HG03460 (cell line): ENCODE results near the gene KRT9.
"Not testable (repeated sequence)": the region's sequence is repeated elsewhere in the genome, so short reads cannot be mapped to it uniquely, and the experiment has no call there.

Source experiments
- ATAC-seq: cut with Tn5 transposase; IDR thresholded peaks from one replicate; pipeline ENCODE4 v1.9.1; 2021; ENCODE audit not compliant: unreplicated experiment

Gene KRT9

DNA sequence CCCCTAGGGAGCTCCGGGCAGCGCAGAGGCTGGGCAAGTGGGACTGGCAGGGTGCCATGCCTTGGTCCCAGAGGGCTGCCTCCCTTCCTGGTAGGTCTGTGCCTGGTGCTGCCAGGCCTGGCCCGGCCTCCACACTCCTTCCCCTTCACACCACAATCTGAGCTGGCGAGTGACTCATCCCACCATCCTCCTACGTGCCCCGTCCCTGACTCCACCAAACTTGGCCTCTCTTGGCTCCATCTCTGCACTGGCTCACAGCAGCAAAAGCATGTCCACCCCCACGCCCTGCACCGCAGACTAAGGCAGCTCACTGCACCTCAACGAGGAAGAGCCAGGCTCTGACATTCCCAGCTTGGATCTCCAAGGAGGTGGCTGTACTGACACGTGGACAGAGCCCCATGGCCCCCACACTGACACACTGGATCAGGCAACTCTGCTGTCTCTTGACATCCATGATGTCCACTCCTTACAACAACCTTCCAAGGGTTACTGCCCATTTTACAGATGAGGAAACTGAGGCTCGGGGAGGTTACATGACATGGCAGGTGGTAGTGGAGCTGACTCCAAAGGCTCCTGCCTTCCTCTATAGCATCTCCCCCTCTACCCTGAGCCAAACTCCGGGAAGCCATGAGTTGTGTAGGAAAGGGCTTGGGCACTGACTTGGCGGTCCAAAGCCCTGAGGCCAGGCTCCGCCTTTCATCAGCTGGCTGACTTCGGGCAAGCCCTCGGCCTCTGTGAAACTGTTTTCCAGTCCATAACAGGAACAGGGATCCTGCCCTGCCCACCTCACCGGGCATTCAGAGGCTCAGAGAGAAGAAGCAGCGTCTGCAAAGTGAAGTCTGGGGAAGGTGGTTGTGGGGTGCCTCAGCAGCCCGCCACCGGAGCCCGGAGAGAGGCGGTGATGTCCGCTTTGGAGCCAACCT lies 23.7 kb downstream of the KRT9 start:
- no peak for ATAC-seq

DNA sequence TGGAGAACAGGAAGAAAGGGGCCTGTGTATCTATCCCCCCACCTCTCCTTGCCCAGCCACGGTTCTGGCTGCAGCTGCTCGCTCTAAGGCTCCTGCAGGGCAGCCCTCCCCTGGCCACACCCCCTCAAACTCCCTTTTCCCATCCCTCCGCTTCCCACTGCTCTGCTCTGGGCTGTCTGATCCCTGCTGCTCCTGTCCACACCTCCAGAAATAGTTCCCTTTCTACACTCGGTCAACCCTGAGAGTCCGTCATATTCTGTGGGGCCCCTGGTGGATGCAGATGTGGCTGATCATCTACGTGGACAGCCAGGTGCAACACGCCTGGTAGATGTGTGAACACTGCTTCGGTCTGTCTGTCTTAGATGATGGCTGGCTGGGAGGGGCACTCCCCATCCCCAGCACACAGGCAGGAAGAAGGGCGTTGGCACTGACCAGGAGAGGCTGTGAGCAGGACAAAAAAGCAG lies 24.4 kb downstream of the KRT9 start:
- no peak for ATAC-seq

DNA sequence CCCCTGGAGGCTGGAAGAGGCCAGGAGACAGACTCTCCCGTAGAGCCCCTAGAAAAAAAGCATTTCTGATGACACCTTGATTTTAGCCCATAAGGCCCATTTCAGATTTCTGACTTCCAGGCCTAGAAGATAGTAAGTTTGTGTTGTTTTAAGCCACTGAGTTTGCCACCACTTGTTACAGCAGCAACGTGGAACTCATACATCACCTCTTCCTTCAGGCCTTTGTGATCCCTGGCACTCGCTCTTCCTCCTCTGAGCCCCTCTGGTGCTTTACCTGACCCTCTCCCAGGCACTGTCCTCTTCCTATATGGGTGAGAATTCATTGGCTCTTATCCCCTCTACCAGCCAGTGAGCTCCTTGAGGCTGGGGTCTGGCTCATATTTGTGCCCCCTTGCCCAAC lies 25.0 kb downstream of the KRT9 start:
- no peak for ATAC-seq

DNA sequence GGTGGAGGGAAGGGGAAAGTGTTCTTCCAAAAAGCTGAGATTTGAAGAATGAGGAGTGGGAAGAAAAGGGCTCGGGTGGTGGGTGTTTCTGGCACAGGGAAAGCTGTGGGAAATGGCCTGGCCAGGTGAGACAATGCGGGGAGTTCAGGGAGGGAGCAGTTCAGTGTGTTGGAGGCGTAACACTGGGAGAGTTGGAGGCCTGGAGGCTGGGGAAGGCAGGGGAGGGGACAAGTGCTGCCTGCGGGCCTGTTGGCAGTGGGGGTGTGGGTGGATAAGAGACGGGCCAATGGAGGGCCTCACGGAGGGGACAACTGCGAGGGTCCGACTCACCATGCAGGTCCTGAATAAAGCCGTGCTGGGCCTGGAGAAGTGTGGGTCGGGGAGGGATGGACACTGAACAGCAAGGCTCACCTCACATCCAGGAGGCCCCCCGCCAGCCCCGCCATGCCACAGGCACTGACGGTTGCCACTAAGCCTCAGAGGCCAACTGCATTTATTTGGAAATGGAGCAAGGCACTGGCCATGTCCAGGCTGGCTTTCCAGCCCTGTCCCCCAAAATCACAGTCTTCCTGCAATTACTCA lies 25.9 kb downstream of the KRT9 start:
- no peak for ATAC-seq

DNA sequence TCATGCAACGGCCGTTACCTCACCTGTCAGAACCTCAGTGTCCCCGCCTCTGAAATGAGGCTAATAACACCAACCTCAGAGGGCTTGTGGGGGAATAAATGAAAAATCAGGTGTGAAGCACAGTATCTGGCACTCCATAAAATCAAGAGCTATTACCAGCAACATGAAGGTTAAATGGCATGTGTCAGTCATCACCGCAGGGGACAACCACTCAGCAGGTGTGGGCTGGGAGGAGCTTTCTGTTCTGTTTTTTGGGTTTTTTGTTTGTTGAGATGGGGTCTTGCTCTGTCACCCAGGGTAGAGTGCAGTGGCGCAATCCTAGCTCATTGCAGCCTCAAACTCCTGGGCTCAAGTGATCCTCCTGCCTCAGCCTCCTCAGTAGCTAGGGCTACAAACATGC lies 26.9 kb downstream of the KRT9 start:
- ATAC-seq, result no peak

DNA sequence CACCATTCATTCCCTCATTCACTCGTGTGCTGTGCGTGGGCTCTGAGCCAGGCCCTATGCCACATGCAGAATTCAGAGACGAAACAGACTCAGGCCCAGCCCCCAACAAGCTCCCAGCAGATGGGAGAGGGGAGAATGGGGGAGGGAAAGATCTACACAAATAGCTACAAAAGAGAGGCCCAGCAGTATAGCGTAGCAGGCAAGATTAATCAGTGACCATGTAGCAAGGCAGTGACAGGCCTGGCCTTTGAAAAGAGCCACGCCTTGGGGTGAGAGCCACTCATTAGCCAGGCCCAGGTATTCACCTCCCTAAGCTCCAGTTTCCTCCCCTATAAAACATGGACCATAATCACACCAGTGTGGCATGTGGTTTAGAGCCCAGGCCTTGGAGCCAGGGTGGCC lies 27.4 kb downstream of the KRT9 start:
- ATAC-seq, result no peak

DNA sequence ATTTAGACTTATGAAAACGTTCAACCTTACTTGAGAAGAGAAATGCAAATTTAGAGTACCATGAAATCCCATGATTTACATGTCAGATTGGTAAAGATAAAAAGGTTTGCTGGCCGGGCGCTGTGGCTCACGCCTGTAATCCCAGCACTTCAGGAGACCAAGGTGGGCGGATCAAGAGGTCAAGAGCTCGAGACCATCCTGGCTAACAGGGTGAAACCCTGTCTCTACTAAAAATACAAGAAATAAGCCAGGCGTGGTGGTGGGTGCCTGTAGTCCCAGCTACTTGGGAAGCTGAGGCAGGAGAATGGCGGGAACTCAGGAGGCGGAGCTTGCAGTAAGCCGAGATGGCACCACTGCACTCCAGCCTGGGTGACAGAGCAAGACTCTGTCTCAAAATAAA lies 29.1 kb downstream of the KRT9 start:
- not testable (repeated sequence) for ATAC-seq

DNA sequence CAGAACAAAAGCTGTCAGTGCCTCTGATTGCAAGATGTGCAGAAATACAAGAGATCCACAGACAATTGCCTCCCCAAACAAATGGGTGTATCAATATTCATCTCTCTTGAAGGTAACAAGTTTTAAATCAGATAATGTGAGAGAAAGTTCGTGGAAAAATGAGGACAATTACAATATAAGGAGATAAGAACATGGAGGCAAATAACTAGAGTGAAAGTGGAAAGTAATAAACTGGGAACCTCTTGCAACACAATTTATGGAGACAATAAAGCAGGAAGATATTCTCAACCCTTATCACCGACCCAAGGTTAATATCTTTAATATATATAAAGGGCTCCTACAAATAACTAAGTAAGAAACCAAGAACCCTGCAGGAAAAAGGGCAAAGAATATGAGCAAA lies 29.5 kb downstream of the KRT9 start:
- ATAC-seq, result no peak

DNA sequence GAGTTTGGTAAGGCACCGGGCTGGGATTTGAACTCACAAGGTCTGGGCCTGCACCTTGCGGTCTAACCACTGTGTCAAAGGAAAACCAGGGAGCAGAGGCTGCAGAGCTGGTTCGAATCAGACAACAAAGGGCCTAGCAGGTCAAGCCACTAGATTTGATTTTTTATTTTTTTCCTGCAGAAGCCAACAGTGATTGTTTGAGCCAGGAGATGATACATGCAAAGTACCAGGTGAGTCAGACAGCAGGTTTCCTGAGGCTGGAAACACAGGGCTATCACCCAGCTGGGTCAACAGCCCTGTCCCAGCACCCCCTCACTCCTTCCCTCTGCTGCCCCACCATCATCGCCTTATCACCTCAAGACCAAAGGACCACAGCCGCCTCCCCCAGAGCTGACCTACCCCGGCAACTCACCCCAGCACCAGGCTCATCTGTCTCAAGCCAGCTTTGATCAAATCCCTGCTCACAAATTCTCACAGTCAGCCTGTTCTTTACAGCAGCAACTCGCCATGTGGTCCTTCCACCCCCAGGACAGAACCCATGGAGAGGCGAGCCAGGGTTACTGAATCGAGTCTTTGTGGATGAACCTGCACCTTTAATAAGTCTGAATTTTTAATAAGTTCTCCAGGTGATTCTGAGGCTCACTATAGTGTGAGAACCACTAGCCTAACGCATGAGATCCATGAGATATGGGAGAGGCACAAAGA lies 30.8 kb downstream of the KRT9 start:
- ATAC-seq, result no peak

DNA sequence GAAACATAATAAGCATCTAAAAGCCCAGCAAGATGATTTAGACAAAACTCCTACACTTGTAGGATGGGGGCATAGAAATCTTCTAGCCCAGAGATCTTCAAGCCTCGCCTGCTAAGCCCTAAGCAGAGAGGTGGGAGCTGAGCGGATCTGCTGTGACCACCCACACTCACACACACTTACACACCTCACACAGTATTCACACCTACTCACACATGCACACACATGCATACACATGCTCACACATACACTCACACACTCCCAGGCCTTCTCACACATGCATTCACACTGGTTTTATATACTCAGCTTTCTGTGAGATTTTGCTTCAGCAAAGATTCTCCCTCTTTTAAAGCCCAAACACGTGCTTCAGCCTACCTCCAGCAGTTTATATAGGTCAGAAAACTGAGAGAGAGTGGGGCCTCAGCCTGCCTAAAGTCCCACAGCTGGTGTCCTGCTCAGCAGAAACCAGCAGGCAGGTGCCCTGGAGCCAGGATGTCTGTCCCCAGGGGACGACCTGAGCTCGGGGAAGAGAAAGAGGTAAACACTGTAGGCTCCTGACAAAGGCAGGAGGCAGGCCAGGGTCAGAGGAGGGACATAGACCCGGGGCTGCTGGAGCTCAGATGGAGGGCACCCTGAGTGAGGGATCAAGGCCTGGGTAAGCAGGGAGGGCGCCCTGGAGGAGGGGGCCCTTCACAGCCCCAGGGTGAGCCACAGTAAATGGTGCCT lies 31.7 kb downstream of the KRT9 start:
- no peak for ATAC-seq

DNA sequence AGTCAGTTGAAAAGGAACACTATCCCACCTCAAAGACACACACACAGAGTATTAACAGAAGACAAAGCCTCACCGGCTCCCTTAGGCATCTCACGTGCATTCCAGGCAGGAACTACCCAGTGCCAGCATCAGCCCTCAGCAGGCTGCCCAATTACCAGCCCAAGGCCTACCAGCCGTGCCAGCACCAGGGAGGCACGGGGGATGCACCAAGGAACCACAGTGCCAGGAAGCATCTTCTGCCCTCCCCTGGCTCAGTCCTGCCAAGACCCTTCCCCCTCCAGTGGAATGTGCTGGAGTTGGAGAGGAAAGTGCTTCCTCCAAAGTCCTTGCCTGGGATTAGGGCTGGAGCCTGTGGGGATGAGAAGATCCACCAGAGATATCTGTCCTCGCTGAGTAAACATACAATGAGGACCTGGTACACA lies 32.8 kb downstream of the KRT9 start:
- no peak for ATAC-seq

DNA sequence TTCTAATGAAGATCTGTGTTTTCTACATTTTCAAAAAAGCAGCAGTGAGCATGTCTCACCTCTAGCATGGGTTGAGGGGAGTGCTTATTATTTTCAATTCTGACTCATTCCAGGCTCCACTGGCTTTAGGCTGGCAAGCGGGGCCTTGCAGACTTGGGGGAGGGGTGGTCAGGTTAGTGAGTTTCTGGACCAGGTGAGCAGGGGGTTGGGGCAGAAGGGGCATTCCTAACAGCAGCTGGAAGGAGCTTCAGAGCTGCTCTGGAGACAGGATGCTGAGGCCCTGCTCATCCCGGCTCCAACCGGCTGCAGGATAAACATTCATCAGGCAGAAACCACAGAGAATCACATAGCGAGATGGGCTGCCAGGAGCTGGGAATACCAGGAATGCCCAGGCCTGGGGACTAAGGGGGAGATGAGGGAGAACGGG lies 33.3 kb downstream of the KRT9 start:
- no peak for ATAC-seq

DNA sequence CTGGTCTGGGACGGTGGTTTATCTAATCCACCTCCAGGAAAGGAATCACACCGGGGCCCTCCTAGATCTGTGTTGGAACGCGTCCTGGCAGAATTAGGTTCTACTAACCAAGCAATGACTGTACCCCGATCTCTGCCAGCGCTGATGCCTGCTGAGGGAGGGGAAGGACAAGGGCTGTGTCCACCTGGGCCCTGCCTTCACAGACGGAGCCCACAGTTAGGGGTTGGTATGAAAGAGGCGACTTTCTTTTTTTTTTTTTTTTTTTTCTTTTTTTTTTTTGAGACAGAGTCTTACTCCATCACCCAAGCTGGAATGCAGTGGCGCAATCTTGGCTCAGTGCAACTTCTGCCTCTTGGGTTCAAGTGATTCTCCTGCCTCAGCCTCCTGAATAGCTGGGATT lies 33.9 kb downstream of the KRT9 start:
- no peak for ATAC-seq

DNA sequence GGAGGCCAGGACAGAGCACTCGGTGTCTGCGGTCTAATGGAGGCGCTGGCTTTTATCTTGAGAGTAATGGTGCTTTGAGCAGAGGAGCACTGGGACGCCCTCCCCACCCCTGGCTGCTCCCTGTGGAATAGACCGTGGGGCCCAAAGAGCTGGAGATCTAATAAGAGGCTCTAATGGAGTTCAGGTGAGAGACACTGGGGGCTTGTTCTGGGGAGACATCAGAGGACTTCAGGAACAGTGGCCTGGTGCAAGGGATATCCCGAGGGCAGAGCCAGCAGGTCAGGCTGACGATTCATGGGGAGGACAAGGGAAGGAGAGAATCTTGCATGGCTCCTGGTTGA lies 34.3 kb downstream of the KRT9 start:
- ATAC-seq, result no peak

DNA sequence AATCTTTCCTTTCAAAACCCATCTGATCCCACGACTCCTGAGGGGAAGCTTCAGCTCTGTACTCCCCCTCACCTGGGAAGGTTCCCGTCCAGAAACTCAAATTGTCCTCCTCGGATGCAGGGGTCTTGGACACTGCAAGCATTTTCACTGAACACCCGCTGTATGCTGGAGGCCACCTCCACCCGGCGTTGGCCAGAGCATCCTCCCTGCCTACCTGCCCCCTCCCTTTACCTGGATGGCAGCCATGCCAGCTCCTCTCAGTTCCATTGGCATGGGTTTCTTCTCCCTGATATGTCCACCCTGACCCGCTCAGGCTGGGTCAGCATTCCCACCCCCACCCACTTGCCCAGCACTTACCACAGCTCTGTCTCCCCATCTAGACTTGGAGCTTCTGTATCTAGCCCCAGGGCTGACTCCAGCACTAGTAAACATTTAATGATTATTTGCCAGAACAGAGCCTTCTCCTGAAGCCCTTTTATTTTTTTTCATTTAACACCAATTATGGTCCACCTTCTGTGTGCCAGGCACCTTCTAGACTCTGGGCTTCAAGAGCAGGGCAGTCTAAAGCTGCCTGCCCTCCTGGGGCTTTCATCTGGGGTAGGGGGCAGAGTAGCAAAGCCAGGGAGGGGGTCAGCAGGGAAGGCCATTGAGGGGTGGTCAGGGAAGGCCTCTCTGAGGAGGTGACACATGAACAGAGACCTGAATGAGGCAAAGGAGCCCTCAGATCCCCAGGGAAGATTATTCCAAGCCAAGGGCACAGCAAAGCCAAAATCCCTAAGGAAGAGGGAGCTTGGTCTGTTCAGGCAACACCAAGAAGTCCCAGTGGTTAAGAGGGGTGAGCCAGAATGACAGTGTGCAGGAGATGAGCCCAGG lies 34.9 kb downstream of the KRT9 start:
- ATAC-seq, result no peak

DNA sequence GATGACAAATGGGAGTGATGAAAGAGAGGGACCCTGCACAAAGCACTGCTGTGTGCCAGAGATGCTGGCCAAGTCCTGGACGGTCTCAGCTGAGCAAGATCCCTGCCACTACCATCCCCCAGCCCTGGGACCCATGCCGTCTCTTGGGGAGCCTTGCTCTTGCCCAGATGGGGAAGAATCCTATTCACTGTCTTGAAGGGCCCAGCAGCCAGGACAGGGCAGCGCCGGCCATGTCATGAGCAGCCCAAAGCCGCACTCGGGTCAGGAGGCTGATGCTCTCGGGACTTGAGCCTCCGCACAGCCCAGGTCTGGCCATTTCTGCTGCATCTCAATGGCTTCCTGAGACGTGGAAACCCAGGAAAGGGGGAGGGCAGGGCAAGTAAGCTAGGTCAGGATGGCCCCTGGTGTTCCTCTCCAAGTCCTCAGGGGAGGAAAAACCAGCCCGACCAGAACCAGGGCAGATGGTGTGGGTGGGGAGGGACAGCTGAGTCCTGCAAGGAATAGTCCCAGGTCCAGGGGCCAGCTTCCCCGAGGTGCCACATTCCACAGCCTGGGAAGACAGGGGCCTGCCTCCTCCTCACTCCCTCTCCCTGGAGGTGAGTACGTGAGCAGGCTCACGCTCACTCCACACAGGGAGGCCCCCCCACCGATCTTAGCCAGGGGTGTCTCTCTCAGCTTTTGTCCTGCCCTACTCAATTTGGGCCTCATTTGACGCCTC lies 35.9 kb downstream of the KRT9 start:
- no peak for ATAC-seq

DNA sequence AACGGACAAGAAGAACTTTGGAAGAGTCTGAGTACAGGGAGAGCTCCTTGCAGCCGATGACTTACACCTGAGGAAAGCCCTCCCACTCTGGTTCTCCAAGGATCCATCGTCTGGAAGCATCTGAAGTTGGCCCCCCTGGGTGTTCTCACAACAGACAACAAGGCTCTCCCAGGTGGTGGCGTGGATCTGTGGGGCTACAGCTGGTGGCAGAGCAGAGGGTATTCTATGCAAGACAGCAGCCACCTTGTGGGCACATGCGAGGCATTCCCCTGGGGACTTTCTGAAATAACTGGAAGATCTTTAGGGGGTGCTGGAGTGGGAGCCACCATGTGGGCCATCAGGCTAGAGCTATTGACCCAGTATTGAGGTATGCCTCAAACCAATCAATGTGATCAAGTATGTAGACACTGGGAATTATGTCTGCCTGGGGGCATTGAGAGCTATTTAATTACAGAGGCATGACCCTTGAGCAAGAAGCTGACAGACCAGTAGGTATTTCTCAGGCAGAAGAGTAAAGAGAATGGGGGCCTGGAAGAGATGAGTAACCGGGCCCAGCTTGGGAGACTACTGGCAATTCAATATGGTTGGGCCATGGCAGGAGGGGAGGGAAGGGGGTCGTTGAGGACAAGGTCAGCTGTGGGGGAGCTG lies 36.8 kb downstream of the KRT9 start:
- no peak for ATAC-seq

DNA sequence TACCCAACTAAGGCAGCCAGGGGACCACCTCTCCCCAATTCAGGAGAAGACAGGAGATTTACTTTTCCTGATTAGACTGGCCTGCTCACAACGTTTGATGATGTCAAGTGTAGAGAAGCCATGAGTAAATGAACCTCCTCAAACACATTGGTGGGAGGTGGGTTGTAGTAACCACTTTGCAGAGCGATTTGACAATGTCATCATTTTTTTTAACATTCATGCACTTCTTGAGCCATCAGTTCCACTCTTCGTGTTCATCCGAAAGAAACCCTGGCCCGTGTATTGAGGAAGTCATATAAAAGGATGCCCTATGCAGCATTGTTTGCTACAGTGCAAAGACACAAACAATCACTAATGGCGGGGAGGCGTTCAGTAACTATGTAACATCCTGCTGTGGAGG lies 38.2 kb downstream of the KRT9 start:
- no peak for ATAC-seq

DNA sequence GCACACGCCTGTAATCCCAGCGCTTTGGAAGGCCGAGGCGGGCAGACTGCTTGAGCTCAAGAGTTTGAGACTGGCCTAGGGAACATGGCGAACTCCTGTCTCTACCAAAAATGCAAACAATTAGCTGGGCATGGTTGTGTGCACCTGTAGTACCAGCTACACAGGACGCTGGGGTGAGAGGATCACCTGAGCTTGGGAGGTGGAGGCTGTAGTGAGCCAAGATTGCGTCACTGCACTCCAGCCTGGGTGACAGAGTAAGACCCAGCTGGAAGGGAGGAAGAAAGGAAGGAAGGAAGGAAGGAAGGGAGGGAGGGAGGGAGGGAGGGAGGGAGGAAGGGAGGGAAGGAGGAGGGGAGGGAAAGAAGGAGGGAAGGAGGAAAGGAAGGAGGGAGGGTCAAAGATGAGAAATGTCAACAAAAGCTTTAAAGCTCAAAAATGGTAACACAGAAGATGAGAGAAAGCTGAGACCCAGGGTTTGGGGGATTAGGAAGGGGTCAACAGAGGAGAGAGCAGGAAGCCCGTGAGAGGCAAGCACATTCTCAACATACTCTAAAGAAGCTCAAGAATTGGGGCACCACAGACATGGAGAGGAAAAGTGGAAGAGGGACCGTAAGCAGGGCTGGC lies 38.8 kb downstream of the KRT9 start:
- no peak for ATAC-seq
